ENCODE results near the gene ALG13. TPM values are rescaled to one million over a fixed set of nuclear protein-coding genes. Genes with fewer than 3 reads are reported as not detected.

The ALG13 gene
- total RNA-seq, 3 donors from 2014 or later, result 33.9 to 49.6 (median 41.6) TPM

DNA sequence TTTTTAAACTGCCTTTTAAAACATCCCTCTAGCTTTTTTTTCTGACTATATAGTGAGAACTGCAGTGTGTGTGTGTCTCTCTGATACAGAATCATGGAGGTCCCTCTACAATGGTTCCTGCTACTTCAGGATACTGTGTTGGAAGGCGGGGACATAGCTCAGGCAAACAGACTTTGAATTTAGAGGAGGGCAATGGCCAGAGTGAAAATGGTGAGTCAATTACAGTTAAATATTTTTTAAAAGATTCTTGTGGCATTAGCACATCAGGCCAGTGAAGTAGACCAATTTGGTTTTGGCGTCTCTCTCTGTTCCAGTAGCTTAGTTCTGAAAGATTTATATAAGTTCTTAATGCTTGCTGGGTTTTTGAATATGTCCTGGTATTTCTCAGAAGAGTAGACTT is 47.1 kb downstream of the ALG13 start:
- H3K4me1 ChIP-seq (ENCODE audit: low read depth), result no peaks in the 10 kb centered on the region
- no peak overlapping the region for H3K4me3 ChIP-seq
- ATAC-seq (no peak), DNase-seq (no peak)
- intact Hi-C loops (cut with DNase I, micrococcal nuclease), result no loop called here
- no peak for TF ChIP-seq CTCF (IDR thresholded peaks at IDR 0.05)
- H3K36me3 ChIP-seq (ENCODE audit: low read depth), result no peaks in the 10 kb centered on the region
- H3K9me3 ChIP-seq, result no peaks in the 10 kb centered on the region

GRCh38 chrX:111731351-111731750 is 50.4 kb downstream of the ALG13 start:
- DNase-seq (no peak), ATAC-seq (no peak)
- intact Hi-C loops (cut with DNase I, micrococcal nuclease), result no loop called here
- Histone ChIP-seq H3K4me1 (ENCODE audit: low read depth) (no peaks in the 10 kb centered on the region), H3K9me3 (no peaks in the 10 kb centered on the region), H3K4me3 (no peak overlapping the region), H3K36me3 (ENCODE audit: low read depth) (no peaks in the 10 kb centered on the region)
- TF ChIP-seq CTCF (IDR thresholded peaks at IDR 0.05), result no peak

GRCh38 chrX:111736571-111736970 is 55.6 kb downstream of the ALG13 start:
- H3K9me3 ChIP-seq, result no peaks in the 10 kb centered on the region
- no peak overlapping the region for H3K4me3 ChIP-seq
- intact Hi-C loops (cut with DNase I, micrococcal nuclease), result no loop called here
- no peaks in the 10 kb centered on the region for H3K36me3 ChIP-seq (ENCODE audit: low read depth)
- no peak for DNase-seq
- no peak for TF ChIP-seq CTCF (IDR thresholded peaks at IDR 0.05)
- no peaks in the 10 kb centered on the region for H3K4me1 ChIP-seq (ENCODE audit: low read depth)
- no peak for ATAC-seq

- ATAC-seq, result no peak
- no peak for DNase-seq
These were observed 61.0 kb downstream of the ALG13 start for GRCh38 chrX:111742018-111742417.

GRCh38 chrX:111743316-111743715 is 62.3 kb downstream of the ALG13 start:
- H3K4me3 ChIP-seq, result no peak overlapping the region
- no peaks in the 10 kb centered on the region for H3K4me1 ChIP-seq (ENCODE audit: low read depth)
- ATAC-seq (no peak), DNase-seq (no peak)
- TF ChIP-seq CTCF (IDR thresholded peaks at IDR 0.05), result no peak
- H3K36me3 ChIP-seq (ENCODE audit: low read depth), result no peaks in the 10 kb centered on the region
- intact Hi-C loops (cut with DNase I, micrococcal nuclease), result no loop called here
- H3K9me3 ChIP-seq, result no peaks in the 10 kb centered on the region

More at GRCh38 chrX:111742018-111742417, 61.0 kb downstream of the ALG13 start:
- TF ChIP-seq CTCF (IDR thresholded peaks at IDR 0.05), result no peak
- H3K4me3 ChIP-seq, result no peak overlapping the region
- no peaks in the 10 kb centered on the region for H3K4me1 ChIP-seq (ENCODE audit: low read depth)
- intact Hi-C loops (cut with DNase I, micrococcal nuclease), result no loop called here
- H3K36me3 ChIP-seq (ENCODE audit: low read depth), result no peaks in the 10 kb centered on the region
- H3K9me3 ChIP-seq, result no peaks in the 10 kb centered on the region

DNA sequence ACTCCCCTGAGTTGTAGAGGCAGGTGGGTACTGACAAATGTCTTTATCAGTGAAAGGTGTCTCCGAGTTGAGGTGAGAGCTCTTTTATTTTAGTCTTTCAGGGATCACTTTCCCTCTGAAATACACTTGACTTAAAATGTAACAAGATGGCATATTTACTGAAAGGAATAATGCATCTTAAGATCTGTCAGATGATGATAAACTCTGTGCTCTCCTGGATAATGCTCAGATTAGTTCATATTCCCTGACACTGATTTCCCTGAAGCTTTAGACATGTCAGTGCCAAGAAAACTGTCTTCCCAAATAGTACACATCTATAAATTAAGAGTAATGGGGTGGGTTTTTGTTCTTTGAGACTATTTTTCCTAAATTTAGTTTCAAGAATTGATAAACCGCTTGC is 75.5 kb downstream of the ALG13 start:
- no peak for TF ChIP-seq CTCF (IDR thresholded peaks at IDR 0.05)
- H3K4me3 ChIP-seq, result no peak overlapping the region
- H3K4me1 ChIP-seq (ENCODE audit: low read depth), result no peaks in the 10 kb centered on the region
- DNase-seq (no peak), ATAC-seq (no peak)
- H3K36me3 ChIP-seq (ENCODE audit: low read depth), result no peaks in the 10 kb centered on the region
- intact Hi-C loops (cut with DNase I, micrococcal nuclease), result no loop called here
- no peaks in the 10 kb centered on the region for H3K9me3 ChIP-seq

Measured in mucosa of descending colon (tissue), 3 donors.